Measurements from ENCODE around the gene RPSA.

- TF ChIP-seq, protein P1, sequence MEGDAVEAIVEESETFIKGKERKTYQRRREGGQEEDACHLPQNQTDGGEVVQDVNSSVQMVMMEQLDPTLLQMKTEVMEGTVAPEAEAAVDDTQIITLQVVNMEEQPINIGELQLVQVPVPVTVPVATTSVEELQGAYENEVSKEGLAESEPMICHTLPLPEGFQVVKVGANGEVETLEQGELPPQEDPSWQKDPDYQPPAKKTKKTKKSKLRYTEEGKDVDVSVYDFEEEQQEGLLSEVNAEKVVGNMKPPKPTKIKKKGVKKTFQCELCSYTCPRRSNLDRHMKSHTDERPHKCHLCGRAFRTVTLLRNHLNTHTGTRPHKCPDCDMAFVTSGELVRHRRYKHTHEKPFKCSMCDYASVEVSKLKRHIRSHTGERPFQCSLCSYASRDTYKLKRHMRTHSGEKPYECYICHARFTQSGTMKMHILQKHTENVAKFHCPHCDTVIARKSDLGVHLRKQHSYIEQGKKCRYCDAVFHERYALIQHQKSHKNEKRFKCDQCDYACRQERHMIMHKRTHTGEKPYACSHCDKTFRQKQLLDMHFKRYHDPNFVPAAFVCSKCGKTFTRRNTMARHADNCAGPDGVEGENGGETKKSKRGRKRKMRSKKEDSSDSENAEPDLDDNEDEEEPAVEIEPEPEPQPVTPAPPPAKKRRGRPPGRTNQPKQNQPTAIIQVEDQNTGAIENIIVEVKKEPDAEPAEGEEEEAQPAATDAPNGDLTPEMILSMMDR (IDR thresholded peaks at IDR 0.05) = no peak
- no peak for TF ChIP-seq ZFX (IDR thresholded peaks at IDR 0.05; ENCODE audit: borderline replicate concordance)
Measured at GRCh38 chr3:39414421-39414907, 7.9 kb downstream of the RPSA start.

Measured in 22Rv1 (cell line).